OCI-M2 (cell line): ENCODE data around the gene SBF2.
"Not testable (repeated sequence)": the region's sequence is repeated elsewhere in the genome, so short reads cannot be mapped to it uniquely, and the experiment has no call there.

Experiments used
- DNase-seq: peaks from one replicate; lab custom pipeline; 2025; ENCODE audit not compliant: unreplicated experiment; lab: John Stamatoyannopoulos, UW

The SBF2 gene

GRCh38 chr11:10205928-10206327, 88.1 kb downstream of the SBF2 start:
- DNase-seq: no peak

DNA sequence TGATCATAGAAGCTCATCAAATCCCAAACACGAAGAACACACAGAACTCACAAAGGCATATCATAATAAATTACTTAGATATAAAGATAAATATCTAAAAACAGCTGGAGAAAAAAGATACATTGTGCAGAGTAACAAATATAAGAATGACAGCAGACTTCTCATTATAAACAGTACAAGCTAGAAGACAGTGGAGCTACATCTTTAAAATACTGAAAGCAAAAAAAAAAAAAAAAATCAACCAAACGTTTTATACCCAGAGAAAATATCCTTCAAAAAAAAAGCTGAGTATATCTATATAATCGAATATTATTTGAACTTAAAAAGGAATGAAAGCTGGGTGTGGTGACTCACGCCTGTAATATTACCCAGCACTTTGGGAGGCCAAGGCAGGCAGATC, 90.0 kb downstream of the SBF2 start:
- no peak for DNase-seq

DNA sequence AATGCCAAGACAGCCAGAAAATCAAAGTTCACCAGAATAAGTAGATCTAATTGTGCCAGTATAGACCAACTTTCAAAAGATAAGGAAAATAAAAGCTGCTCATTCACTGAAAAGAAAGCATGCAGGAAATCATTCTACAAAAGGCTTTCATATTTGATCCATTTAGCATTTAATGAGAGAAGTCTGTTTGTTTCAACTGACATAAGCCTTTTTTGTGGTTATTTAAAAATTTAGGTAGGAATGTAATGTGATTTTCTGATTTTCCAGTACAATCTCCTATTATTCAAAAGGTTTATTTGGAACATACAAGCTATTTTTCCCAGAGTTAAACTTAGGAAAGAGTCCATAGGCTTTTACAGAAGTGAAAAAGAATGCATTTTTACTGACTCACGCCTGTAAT, 92.7 kb downstream of the SBF2 start:
- no peak for DNase-seq

GRCh38 chr11:10197091-10197490, 96.9 kb downstream of the SBF2 start:
- DNase-seq: no peak

- no peak for DNase-seq
Measured at GRCh38 chr11:10192036-10192435, 102.0 kb downstream of the SBF2 start.

- no peak for DNase-seq
Measured at GRCh38 chr11:10181811-10182210, 112.2 kb downstream of the SBF2 start.

DNA sequence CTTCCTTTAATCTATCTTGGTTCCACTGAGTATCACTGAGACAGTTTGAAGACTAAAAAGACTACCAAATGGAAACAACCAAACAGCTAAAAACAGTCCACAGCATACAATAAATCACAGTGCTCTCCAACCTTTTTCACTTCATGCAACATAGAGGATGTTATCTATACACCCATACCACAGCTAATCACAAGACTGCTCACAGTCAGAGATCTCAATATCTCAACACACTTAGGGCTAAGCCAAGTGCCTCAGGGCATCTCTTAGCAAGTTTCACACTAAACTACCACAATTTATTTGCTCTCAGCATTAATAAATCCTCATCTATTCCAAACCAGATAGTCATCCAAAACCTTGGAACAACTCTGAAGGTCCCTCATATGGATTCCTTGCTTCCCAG, 129.4 kb downstream of the SBF2 start:
- no peak for DNase-seq

GRCh38 chr11:10162222-10162621, 131.8 kb downstream of the SBF2 start:
- no peak for DNase-seq

DNA sequence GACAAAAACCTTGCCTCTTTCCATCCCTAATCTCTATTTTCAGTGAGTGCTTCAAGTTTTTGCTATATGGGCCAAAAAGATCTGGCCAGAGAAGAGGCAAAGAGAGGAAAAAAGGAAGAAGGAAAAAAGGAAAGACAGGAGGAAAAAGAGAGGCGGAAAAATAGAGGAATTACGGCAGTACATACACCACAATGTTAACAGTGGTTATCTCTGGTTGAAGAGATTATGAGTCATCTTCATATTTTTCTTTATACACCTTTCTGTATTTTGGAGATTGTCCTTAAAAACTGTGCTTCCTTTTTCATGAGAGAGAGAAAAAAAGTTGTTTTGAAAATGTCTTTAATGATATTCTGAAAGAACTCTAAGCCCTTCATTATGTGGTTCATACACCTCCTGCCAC, 133.7 kb downstream of the SBF2 start:
- DNase-seq: no peak

DNA sequence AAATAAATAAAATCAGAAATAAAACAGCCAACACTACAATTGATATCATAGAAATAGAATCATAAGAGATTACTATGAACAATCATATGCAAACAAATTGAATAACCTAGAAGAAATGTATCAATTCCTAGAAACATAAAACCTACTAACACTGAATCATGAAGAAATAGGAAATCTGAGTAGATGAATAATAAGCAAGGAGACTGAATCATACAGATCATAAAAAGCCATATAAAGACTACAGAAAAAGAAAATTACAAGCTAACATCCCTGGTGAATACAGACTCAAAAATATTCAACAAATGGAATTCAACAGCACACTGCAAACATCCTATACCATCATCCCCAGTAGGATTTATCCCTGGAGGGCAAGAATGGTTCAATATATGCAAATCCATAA, 135.6 kb downstream of the SBF2 start:
- no peak for DNase-seq

GRCh38 chr11:10155793-10156490, 138.1 kb downstream of the SBF2 start:
- DNase-seq: no peak

- no peak for DNase-seq
Measured at GRCh38 chr11:10150800-10151199, 143.2 kb downstream of the SBF2 start.

GRCh38 chr11:10149553-10149952, 144.5 kb downstream of the SBF2 start:
- DNase-seq: no peak

DNA sequence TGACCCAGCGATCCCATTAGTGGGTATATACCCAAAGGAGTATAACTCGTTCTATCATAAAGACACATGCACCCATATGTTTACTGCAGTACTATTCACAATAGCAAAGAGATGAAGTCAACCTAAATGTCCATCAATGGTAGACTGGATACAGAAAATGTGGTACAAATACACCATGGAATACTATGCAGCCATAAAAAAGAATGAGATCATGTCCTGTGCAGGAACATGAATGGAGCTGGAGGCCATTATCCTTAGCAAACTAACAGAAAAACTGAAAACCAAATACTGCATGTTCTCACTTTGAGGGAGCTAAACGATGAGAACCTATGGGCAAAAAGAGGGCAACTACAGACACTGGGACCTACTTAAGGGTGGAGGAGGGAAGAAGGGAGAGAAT, 146.8 kb downstream of the SBF2 start:
- no peak for DNase-seq

DNA sequence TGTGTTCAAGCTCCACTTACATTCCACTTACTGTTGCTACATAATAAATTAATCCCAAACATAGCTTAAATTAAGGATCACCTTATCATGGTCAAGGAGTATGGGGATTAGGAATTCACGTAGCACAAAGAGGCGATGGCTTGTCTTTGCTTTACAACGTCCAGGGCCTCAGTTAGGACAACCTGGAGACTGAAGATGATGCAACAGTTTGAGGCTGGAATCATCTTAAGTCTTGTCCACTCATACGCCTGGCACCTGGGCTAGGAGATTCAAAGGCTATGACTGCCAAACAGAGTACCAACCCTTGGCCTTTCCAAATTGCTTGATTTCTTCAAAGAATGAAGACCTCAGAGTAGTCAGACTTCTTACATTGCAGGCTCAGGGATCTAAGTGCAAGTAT, 149.1 kb downstream of the SBF2 start:
- no peak for DNase-seq

- DNase-seq: no peak
Measured at GRCh38 chr11:10139656-10140055, 154.4 kb downstream of the SBF2 start.

DNA sequence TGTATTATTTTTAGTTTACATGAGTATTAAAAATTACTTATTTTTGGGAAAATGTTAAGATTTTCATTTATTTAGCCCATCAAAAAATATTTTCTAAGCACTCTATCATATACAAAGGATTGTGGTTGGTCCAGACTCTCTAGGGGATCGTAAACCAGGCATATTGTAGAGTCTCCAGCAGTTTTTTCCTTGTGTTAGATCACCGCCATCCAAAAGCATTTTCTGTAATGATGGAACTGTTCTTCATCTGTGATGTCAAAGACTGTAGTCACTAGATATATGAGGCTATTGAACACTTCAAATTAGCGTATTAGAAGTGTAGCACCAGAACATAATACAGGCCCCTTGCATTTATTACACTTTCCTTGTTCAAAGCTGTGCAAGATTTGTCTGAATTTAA, 154.9 kb downstream of the SBF2 start:
- no peak for DNase-seq

- DNase-seq: no peak
Measured at GRCh38 chr11:10134975-10135481, 159.0 kb downstream of the SBF2 start.

- DNase-seq: not testable (repeated sequence)
Measured at GRCh38 chr11:10134226-10134625, 159.8 kb downstream of the SBF2 start.

DNA sequence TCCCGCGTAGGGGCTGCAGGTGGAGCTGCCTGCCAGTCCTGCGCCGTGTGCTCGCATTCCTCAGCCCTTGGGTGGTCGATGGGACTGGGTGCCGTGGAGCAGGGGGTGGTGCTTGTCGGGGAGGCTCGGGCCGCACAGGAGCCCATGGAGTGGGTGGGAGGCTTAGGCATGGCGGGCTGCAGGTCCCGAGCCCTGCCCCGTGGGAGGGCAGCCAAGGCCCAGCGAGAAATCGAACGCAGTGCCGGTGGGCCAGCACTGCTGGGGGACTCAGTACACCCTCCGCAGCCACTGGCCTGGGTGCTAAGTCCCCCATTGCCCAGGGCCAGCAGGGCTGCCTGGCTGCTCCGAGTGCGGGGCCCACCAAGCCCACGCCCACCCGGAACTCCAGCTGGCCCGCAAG, 160.8 kb downstream of the SBF2 start:
- DNase-seq: not testable (repeated sequence)

DNA sequence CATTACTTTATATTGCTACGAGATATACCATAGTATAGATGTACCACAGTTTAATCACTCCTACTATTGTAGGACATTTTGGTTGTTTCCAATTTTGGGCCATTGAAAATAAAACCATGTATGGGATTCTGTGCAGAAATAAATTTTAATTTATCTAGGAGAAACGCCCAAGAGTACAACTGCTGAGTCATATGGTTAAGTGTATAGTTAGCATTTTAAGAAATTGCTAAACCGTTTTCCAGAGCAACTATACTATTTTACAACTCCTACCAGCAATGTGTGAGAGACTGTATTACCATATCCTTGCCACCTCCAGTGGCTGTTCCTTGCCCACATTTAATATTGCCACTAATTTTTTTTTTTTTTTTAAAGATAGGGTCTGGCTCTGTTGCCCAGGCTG, 163.1 kb downstream of the SBF2 start:
- DNase-seq: no peak

GRCh38 chr11:10129184-10129583, 164.8 kb downstream of the SBF2 start:
- DNase-seq: not testable (repeated sequence)

DNA sequence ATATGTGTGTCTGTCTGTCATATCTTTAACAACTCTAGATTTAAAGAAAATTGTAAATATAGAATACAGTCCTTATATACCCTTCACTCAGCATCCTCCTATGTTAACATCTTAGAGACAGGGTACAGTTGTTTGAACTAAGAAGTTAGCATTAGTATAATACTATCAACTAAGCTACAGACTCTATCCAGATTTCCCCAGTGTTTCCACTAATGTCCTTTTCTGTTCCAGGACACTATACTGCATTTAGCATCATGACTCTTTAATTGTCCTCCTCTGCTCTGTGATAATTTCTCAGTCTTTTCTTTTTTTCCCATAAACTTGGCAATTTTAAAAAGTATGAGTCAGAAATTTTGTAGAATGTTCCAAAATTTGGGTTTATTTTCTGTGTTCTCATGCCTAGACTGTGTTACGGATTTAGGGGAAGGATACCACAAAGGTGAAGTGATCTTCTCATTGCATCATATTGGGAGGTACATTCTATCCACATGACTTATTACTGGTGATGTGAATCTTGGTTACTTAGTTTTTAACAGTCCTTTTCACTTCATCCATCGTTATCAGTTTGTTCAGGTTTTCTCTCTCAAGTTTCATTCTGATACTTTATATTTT, 168.4 kb downstream of the SBF2 start:
- DNase-seq: no peak
